ENCODE data around the gene RERE. TPM values are rescaled to one million over a fixed set of nuclear protein-coding genes. Genes with fewer than 3 reads are reported as not detected.

RERE gene
- total and polyA plus RNA-seq, 7 donors, result 38.8 to 308 (median 99.7) TPM

DNA sequence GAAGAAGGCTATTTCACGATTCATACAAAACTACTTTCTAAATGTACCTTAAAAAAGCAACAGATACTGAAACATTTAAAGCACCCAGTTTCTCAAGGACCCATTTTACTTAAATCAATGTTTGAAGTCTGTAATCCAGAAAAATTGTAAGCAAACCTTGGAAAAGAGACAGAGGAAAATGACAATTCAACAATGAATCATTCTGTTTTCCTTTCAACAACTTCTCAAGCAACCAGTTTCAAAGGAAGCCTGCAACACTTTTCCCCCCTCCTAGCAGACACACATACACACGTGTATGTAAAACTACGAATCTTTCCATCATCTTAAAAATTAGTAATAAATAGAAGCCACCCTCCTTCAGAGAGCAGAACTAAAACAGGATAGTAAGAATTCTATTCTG lies 1.2 kb downstream of the RERE start:
- no peaks in the 10 kb centered on the region for H3K36me3 ChIP-seq (ENCODE audit: insufficient read depth in 1 of 2, low read depth in 1 of 2)
- H3K27me3 ChIP-seq (ENCODE audit: insufficient read depth in 3 of 3, low read length in 2 of 3), result no peaks in the 10 kb centered on the region
- no peak for ATAC-seq
- no peaks in the 10 kb centered on the region for H3K9me3 ChIP-seq
- TF ChIP-seq, protein P1, sequence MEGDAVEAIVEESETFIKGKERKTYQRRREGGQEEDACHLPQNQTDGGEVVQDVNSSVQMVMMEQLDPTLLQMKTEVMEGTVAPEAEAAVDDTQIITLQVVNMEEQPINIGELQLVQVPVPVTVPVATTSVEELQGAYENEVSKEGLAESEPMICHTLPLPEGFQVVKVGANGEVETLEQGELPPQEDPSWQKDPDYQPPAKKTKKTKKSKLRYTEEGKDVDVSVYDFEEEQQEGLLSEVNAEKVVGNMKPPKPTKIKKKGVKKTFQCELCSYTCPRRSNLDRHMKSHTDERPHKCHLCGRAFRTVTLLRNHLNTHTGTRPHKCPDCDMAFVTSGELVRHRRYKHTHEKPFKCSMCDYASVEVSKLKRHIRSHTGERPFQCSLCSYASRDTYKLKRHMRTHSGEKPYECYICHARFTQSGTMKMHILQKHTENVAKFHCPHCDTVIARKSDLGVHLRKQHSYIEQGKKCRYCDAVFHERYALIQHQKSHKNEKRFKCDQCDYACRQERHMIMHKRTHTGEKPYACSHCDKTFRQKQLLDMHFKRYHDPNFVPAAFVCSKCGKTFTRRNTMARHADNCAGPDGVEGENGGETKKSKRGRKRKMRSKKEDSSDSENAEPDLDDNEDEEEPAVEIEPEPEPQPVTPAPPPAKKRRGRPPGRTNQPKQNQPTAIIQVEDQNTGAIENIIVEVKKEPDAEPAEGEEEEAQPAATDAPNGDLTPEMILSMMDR (IDR thresholded peaks at IDR 0.05), result no peak
- 1 to 10% (median 3%) methylated on average over 3 of the region's 3 CpGs for WGBS, 3 donors
- H3K4me3 ChIP-seq, result peak overlapping the region; percentile 91
- H3K27ac ChIP-seq, result peak overlapping the region; percentile 96
- DNase-seq, result no peak
- intact Hi-C loops (cut with DNase I), result no loop called here
- peaks cover 34% of the 10 kb centered on the region for H3K4me1 ChIP-seq

DNA sequence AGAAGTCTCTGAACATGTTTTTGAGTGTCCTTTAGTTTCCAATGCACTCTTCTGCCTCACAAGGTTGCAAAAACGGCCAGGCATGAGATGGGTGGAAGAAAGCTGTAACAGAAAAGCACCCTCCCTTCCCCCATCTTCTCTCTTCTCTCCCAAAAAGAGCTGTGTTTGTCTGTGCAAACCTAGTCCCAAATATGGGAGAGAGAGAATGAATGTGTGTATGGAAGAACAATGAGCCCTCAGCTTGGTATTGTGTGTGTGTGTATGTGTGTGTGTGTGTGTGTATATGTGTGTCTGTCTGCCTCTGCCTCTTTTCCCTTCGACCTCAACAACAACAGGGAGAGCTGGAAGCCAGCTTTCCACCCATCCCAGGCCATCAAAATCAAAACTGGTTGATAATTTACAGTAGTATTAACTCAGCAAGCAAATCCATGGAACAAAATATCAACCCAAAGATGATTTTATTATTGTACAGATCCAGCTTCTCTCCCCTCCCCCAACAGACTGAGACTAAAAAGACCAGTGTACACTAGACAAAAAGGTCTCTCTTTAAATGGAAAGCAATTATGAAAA lies 1.8 kb downstream of the RERE start:
- ATAC-seq (no peak), DNase-seq (no peak)
- 0 to 4% (median 2%) methylated on average over 2 of the region's 2 CpGs for WGBS, 3 donors
- Histone ChIP-seq H3K27me3 (ENCODE audit: insufficient read depth in 3 of 3, low read length in 2 of 3) (no peaks in the 10 kb centered on the region), H3K9me3 (no peaks in the 10 kb centered on the region), H3K4me3 (peak overlapping the region; percentile 91), H3K36me3 (ENCODE audit: insufficient read depth in 1 of 2, low read depth in 1 of 2) (no peaks in the 10 kb centered on the region), H3K27ac (peak overlapping the region; percentile 96), H3K4me1 (peaks cover 34% of the 10 kb centered on the region)
- TF ChIP-seq, protein P1 (IDR thresholded peaks at IDR 0.05), result no peak
- intact Hi-C loops (cut with DNase I), result no loop called here

DNA sequence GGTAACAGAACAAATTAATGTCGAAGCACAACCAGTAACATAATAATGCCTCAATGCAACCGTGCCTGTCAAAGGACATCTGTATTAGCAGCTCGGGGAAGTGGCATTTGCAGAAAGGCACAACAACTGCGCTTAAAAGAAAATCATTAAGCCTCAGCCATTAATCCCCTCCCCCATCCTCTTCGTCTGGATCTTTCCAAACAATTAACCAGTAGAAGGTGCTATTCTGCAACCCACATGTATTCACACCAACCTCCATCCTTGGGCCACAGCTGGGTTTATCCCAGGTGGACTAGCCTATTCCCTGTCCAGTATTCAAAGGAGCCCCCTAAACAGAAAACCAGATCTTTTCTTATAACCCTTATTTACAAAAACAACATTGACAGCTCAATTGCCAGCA lies 2.6 kb downstream of the RERE start:
- H3K4me3 ChIP-seq, result peak overlapping the region; percentile 31
- no peaks in the 10 kb centered on the region for H3K27me3 ChIP-seq (ENCODE audit: insufficient read depth in 3 of 3, low read length in 2 of 3)
- WGBS, 3 donors, result 16 to 34% (median 20%) methylated on average over 5 of the region's 5 CpGs
- peak overlapping the region; percentile 48 for H3K27ac ChIP-seq
- H3K4me1 ChIP-seq, result peaks cover 34% of the 10 kb centered on the region
- no peaks in the 10 kb centered on the region for H3K36me3 ChIP-seq (ENCODE audit: insufficient read depth in 1 of 2, low read depth in 1 of 2)
- ATAC-seq (no peak), DNase-seq (no peak)
- TF ChIP-seq, protein P1 (IDR thresholded peaks at IDR 0.05), result no peak
- no peaks in the 10 kb centered on the region for H3K9me3 ChIP-seq
- intact Hi-C loops (cut with DNase I), result no loop called here

DNA sequence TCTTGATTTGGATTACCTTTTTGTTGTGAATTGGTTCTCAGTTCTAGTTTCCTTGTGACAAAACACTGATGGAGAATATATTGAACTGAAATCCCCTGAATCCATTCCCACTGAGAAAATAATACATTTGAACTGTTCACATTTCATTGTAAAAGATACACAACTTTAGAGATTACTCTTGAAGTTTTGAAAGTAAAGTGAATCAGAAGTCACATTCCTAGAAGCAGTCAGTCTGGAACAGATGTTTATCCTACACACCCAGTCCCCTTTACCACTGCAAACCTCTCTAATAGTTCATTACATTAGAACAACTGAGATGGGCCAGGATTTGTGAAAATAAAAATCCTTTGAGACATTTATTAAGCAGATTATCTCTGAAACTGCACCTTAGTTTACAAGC lies 3.4 kb downstream of the RERE start:
- TF ChIP-seq, protein P1 (IDR thresholded peaks at IDR 0.05), result no peak
- H3K27ac ChIP-seq, result peak overlapping the region; percentile 6
- DNase-seq (no peak), ATAC-seq (no peak)
- intact Hi-C loops (cut with DNase I), result no loop called here
- no peak overlapping the region for H3K4me3 ChIP-seq
- no peaks in the 10 kb centered on the region for H3K9me3 ChIP-seq
- H3K36me3 ChIP-seq (ENCODE audit: insufficient read depth in 1 of 2, low read depth in 1 of 2), result no peaks in the 10 kb centered on the region
- H3K27me3 ChIP-seq (ENCODE audit: insufficient read depth in 3 of 3, low read length in 2 of 3), result no peaks in the 10 kb centered on the region
- peaks cover 34% of the 10 kb centered on the region for H3K4me1 ChIP-seq
